ENCODE data around the gene SERPINB1. TPM values are rescaled to one million over a fixed set of nuclear protein-coding genes. Genes with fewer than 3 reads are reported as not detected.

The SERPINB1 gene
- total RNA-seq, 1 donor from 2014 or later: 14.8 TPM

- no peak for TF ChIP-seq CTCF (IDR thresholded peaks at IDR 0.05)
- no peaks in the 10 kb centered on the region for H3K9me3 Mint-ChIP-seq (ENCODE audit: unreplicated experiment)
- H3K36me3 Mint-ChIP-seq (ENCODE audit: unreplicated experiment): no peaks in the 10 kb centered on the region
- no peaks in the 10 kb centered on the region for H3K27me3 Mint-ChIP-seq (ENCODE audit: unreplicated experiment)
- no peak for DNase-seq (ENCODE audit: extremely low spot score, unreplicated experiment)
- H3K4me1 Mint-ChIP-seq (ENCODE audit: unreplicated experiment): peaks cover 20% of the 10 kb centered on the region
- no peak overlapping the region for H3K4me3 Mint-ChIP-seq (ENCODE audit: unreplicated experiment)
- no peak overlapping the region for H3K27ac Mint-ChIP-seq (ENCODE audit: unreplicated experiment)
Observed at GRCh38 chr6:2845880-2846208, 4.2 kb upstream of the SERPINB1 start.

GRCh38 chr6:2844008-2844407 lies 2.3 kb upstream of the SERPINB1 start:
- Mint-ChIP-seq H3K27ac (ENCODE audit: unreplicated experiment) (no peak overlapping the region), H3K9me3 (ENCODE audit: unreplicated experiment) (no peaks in the 10 kb centered on the region), H3K36me3 (ENCODE audit: unreplicated experiment) (no peaks in the 10 kb centered on the region), H3K4me3 (ENCODE audit: unreplicated experiment) (no peak overlapping the region), H3K4me1 (ENCODE audit: unreplicated experiment) (peaks cover 34% of the 10 kb centered on the region), H3K27me3 (ENCODE audit: unreplicated experiment) (no peaks in the 10 kb centered on the region)
- no peak for TF ChIP-seq CTCF (IDR thresholded peaks at IDR 0.05)
- no peak for DNase-seq (ENCODE audit: extremely low spot score, unreplicated experiment)

GRCh38 chr6:2843138-2843740 lies 1.6 kb upstream of the SERPINB1 start:
- Mint-ChIP-seq H3K27me3 (ENCODE audit: unreplicated experiment) (no peaks in the 10 kb centered on the region), H3K4me1 (ENCODE audit: unreplicated experiment) (peaks cover 34% of the 10 kb centered on the region)

GRCh38 chr6:2842139-2842552 lies 483 bp upstream of the SERPINB1 start:
- Mint-ChIP-seq H3K4me1 (ENCODE audit: unreplicated experiment) (peaks cover 34% of the 10 kb centered on the region), H3K27me3 (ENCODE audit: unreplicated experiment) (no peaks in the 10 kb centered on the region), H3K36me3 (ENCODE audit: unreplicated experiment) (peaks cover 4% of the 10 kb centered on the region), H3K4me3 (ENCODE audit: unreplicated experiment) (peak overlapping the region; percentile 81), H3K9me3 (ENCODE audit: unreplicated experiment) (no peaks in the 10 kb centered on the region), H3K27ac (ENCODE audit: unreplicated experiment) (peak overlapping the region; percentile 80)
- TF ChIP-seq CTCF (IDR thresholded peaks at IDR 0.05): no peak
- DNase-seq (ENCODE audit: extremely low spot score, unreplicated experiment): no peak

More at GRCh38 chr6:2843138-2843740, 1.6 kb upstream of the SERPINB1 start:
- H3K4me3 Mint-ChIP-seq (ENCODE audit: unreplicated experiment): no peak overlapping the region
- H3K27ac Mint-ChIP-seq (ENCODE audit: unreplicated experiment): no peak overlapping the region
- no peak for TF ChIP-seq CTCF (IDR thresholded peaks at IDR 0.05)
- no peak for DNase-seq (ENCODE audit: extremely low spot score, unreplicated experiment)
- no peaks in the 10 kb centered on the region for H3K36me3 Mint-ChIP-seq (ENCODE audit: unreplicated experiment)
- no peaks in the 10 kb centered on the region for H3K9me3 Mint-ChIP-seq (ENCODE audit: unreplicated experiment)

- H3K27ac Mint-ChIP-seq (ENCODE audit: unreplicated experiment): peak overlapping the region; percentile 76
- no peaks in the 10 kb centered on the region for H3K27me3 Mint-ChIP-seq (ENCODE audit: unreplicated experiment)
- peak overlapping the region; percentile 58 for H3K4me3 Mint-ChIP-seq (ENCODE audit: unreplicated experiment)
- peaks cover 25% of the 10 kb centered on the region for H3K4me1 Mint-ChIP-seq (ENCODE audit: unreplicated experiment)
- DNase-seq (ENCODE audit: extremely low spot score, unreplicated experiment): no peak
- no peak for TF ChIP-seq CTCF (IDR thresholded peaks at IDR 0.05)
- peaks cover 9% of the 10 kb centered on the region for H3K36me3 Mint-ChIP-seq (ENCODE audit: unreplicated experiment)
- no peaks in the 10 kb centered on the region for H3K9me3 Mint-ChIP-seq (ENCODE audit: unreplicated experiment)
Observed at GRCh38 chr6:2840749-2841061, 958 bp downstream of the SERPINB1 start.

Data from osteocyte (in vitro differentiated cells).